Retinal pigment epithelial cell (primary cell): ENCODE results near the gene TACR2.

Experiments
- DNase-seq: peaks from one replicate; pipeline ENCODE4 v3.0.0-alpha.2; 2010; ENCODE audit warnings: low read depth
- H3K4me3 ChIP-seq: 2 replicates; pipeline ENCODE4 v1.5.1; 2011; ENCODE audit warnings: mild to moderate bottlenecking, low read length, control low read depth, moderate library complexity
- TF ChIP-seq, protein P1 (sequence below): conservative IDR thresholded peaks from 2 replicates; pipeline ENCODE4 v1.5.1; 2011; ENCODE audit warnings: low read depth, low read length, control low read depth, inconsistent platforms

Gene TACR2

DNA sequence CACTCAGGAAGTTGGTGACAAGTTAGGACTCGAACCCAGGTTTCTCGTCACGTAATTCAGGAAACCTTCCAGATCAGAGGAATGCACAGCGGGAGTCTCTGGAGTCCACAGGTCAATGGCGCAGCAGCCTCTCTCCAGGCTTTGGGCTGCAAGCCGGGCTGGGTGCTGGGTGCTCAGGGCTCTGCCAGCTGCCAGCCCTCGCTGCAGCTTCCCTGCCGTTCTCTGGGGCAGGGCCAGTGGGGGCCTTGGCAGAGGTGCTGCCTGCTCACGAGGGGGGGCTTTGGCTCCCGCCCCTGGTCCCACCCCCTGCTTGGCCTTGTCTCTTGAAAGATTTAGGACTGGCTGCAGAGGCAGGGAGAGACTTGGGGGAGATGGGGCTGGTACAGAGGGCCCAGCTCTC lies at the start of gene TACR2:
TACR2 (minus strand) TSS at position 224 of the 400 bp plus-strand sequence. CDS start 595 bp downstream, outside the sequence.
- TF ChIP-seq, protein P1, sequence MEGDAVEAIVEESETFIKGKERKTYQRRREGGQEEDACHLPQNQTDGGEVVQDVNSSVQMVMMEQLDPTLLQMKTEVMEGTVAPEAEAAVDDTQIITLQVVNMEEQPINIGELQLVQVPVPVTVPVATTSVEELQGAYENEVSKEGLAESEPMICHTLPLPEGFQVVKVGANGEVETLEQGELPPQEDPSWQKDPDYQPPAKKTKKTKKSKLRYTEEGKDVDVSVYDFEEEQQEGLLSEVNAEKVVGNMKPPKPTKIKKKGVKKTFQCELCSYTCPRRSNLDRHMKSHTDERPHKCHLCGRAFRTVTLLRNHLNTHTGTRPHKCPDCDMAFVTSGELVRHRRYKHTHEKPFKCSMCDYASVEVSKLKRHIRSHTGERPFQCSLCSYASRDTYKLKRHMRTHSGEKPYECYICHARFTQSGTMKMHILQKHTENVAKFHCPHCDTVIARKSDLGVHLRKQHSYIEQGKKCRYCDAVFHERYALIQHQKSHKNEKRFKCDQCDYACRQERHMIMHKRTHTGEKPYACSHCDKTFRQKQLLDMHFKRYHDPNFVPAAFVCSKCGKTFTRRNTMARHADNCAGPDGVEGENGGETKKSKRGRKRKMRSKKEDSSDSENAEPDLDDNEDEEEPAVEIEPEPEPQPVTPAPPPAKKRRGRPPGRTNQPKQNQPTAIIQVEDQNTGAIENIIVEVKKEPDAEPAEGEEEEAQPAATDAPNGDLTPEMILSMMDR, result no peak
- DNase-seq, result no peak
- H3K4me3 ChIP-seq, result no peak within 1 kb of the TSS

- TF ChIP-seq, protein P1, result no peak
- no peak for DNase-seq
- H3K4me3 ChIP-seq, result no peak overlapping the region
These were observed 49.4 kb upstream of the TACR2 start for GRCh38 chr10:69466158-69466490.

- TF ChIP-seq, protein P1, result no peak
- H3K4me3 ChIP-seq, result no peak overlapping the region
- DNase-seq, result no peak
These were observed 48.9 kb upstream of the TACR2 start for GRCh38 chr10:69465457-69466157.

- H3K4me3 ChIP-seq, result no peak overlapping the region
- TF ChIP-seq, protein P1, result no peak
- no peak for DNase-seq
These were observed 48.2 kb upstream of the TACR2 start for GRCh38 chr10:69464801-69465401.

DNA sequence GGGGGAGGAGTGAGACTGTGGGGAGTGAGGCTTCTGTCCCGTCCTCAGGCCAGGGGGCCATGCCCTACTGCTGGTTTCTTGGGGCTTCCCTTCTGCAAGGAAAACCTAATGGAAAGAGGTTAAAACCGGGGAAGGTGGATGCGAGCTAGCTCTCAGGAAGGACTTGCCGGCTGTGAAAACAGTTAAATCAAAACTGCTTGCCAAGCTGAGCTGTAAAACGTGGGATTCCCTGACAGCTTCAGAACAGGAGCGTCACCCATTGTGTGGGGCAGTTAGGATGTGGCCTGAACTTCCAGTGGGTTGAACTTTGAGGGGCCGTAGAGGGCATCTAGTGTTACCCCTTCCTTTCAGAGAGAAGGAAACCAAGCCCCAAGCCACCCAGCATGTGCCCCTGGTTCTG lies 47.7 kb upstream of the TACR2 start:
- no peak for DNase-seq
- TF ChIP-seq, protein P1, result no peak
- no peak overlapping the region for H3K4me3 ChIP-seq

DNA sequence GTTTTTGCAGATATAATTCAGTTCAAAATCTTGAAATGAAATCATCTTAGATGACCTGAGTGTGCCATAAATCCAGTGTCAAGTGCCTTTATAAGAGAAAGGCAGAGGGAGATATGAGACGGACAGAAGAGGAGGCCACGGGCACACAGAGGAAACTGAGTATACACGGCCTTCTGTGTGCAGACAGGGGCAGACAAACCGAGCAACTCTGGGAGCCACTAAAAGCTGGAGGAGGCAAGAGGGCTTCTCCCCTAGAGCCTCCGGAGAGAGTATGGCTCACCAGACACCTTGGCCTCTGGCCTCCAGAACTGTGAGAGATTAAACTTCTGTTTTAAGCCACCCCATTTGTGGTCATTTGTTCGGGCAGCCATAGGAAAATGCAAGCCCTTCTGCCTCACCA lies 47.2 kb upstream of the TACR2 start:
- DNase-seq, result no peak
- TF ChIP-seq, protein P1, result no peak
- no peak overlapping the region for H3K4me3 ChIP-seq
